GM18520 (cell line): Measurements from ENCODE around the gene APBA2.
"Not testable (repeated sequence)": the region's sequence is repeated elsewhere in the genome, so short reads cannot be mapped to it uniquely, and the experiment has no call there.

Experiments
- ATAC-seq: cut with Tn5 transposase; IDR thresholded peaks from one replicate; pipeline ENCODE4 v1.9.1; 2021; ENCODE audit not compliant: unreplicated experiment

Gene APBA2

DNA sequence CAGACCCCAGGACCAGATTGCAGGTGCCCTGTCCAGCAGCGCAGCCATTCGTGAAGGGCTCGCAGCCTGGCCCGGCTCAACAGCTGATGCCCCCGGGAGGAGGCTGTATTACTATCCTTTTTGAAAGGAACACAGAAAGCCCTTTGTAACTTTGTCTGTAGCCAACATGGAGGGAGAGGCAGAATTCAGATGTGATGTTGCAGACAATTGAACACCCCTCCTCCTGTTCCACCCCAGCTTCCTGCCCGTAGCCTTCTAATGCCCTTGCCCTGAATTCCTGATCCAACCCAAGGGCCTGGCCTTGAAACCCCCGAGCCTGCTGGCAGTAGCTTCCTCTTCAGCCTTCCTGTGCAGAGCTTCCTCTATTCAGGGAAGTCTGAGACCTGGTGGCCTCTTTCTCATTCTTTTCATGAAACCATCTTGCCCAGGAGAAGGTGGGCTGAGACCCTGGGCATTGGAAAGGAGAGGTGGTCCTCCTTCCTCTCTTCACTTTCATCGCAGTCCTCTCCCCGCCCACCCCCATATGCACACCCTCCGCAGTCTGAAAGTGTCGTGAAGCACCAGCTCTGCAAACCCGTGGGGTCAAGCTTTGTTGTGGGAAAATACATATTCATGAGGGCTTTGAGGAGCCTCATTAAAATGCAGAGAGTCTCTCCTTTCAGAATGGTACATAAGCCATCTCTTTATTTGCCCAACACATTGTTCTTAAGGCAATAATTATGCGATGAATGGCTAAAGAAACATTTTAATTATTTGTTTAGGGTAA is 109.2 kb downstream of the APBA2 start:
- ATAC-seq, result no peak

DNA sequence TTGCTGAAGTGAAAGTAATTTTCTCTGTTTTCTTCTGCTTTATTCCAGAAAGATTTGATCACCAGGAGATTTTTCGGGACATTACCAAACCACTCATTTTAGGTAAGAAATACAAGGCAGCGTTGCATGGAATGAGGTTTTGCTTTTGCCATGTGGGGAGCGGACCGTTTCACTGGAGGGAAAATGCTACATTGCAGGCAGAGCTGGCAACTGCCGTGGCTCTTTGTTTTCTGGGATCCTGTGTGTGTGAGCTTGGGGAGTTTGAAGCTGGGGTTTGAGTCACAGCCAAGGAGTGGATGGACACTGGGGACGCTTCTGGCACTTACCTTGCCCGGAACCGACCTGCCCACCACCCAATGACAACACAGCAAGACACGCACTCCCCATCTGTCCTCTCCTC is 109.9 kb downstream of the APBA2 start:
- ATAC-seq, result no peak

GRCh38 chr15:28996289-28996688 is 110.5 kb downstream of the APBA2 start:
- no peak for ATAC-seq

GRCh38 chr15:28996953-28997352 is 111.2 kb downstream of the APBA2 start:
- no peak for ATAC-seq

DNA sequence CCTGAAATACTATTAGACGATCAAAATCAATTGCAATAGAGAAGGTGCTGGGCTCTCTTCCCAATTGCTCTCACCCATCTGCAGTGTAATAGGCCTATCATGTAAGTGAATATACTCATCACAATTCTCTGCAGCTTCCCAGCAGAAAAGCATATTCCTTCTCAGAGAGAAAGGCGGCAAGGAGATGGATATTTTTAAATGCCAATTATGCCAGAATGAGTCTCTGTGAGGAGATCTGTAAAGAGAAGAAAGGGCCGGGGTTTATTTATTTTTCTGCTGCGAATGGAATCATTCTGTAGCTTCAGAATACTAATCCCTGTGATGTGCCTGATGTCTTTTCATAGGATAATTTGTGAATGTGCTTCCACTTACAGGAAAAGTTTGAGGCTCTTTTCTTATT is 112.0 kb downstream of the APBA2 start:
- no peak for ATAC-seq

GRCh38 chr15:28998511-28998910 is 112.7 kb downstream of the APBA2 start:
- no peak for ATAC-seq

DNA sequence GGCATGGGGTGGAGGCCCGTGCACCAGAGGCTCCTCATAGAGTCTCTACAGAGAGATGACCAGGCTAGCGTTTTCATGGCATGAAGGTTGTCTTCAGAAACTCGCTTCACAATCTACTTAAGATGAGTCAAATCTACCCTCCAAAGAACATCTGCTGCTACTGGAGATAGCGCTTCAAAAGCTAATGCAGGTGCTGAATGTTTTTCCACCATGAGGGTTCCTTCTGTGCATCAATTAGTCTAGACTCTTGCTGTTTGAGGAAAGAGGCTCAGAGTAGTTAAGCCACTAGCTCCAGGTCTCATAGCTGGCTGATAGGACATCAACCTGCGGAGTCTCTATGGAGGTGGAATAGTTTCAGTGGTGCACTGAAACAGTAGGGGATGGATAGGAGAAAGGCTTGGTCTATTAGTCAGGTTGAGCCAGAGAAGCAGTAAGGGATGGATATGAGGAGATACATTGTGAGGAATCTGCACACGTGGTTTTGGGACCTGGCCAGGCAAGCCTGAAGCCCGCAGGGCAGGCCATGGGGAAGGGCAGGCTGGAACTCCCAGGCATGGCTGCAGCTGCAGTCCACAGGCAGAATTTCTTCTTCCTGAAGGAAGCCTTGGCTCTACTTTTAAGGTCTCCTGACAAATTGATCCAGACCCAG is 117.5 kb downstream of the APBA2 start:
- no peak for ATAC-seq

- no peak for ATAC-seq
These were observed 118.1 kb downstream of the APBA2 start for GRCh38 chr15:29003840-29004233.

GRCh38 chr15:29005931-29006330 is 120.2 kb downstream of the APBA2 start:
- ATAC-seq, result no peak

GRCh38 chr15:29008846-29009245 is 123.1 kb downstream of the APBA2 start:
- ATAC-seq, result no peak

- ATAC-seq, result no peak
These were observed 126.3 kb downstream of the APBA2 start for GRCh38 chr15:29012097-29012496.

DNA sequence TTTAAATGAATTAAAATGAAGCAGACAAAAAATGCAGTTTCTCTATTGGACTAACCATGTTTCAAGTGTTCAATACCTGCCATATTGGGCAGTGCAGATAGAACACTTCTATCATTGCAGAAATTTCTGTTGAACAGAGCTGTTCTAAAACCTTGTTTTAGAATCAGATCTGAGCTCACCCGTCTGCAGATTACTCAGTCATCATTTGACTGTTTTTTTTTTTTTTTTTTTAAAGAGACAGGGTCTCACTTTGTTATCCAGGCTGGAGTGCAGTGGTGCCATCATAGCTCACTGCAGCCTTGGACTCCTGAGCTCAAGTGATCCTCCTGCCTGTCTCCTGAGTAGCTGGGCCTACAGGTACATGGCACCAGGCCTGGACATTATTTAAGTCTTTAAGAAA is 128.7 kb downstream of the APBA2 start:
- ATAC-seq, result no peak

GRCh38 chr15:29016518-29016917 is 130.7 kb downstream of the APBA2 start:
- ATAC-seq, result no peak

- ATAC-seq, result no peak
These were observed 132.5 kb downstream of the APBA2 start for GRCh38 chr15:29018120-29018805.

- no peak for ATAC-seq
These were observed 133.5 kb downstream of the APBA2 start for GRCh38 chr15:29018995-29019976.

- no peak for ATAC-seq
These were observed 136.1 kb downstream of the APBA2 start for GRCh38 chr15:29021857-29022256.

DNA sequence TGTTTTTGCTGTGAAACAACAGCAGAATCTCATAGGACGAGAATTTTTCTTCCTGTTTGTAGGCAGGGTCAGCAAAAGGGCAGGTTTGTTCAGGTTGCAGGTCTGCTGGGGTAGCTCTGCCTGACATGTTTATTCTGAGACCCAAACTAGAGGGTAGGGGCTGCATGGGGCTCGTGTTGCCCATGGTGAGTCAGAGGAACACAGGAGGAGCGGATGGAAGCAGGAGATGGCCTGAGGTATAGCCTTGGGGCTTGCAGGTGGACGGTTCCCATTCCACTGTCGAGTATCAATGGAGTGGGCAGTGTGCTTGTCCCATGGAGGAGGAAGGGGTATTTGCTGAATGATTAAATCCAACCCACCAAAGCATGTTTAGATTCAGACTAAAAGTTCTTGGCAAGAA is 138.9 kb downstream of the APBA2 start:
- no peak for ATAC-seq

- not testable (repeated sequence) for ATAC-seq
These were observed 139.6 kb downstream of the APBA2 start for GRCh38 chr15:29025411-29025810.

DNA sequence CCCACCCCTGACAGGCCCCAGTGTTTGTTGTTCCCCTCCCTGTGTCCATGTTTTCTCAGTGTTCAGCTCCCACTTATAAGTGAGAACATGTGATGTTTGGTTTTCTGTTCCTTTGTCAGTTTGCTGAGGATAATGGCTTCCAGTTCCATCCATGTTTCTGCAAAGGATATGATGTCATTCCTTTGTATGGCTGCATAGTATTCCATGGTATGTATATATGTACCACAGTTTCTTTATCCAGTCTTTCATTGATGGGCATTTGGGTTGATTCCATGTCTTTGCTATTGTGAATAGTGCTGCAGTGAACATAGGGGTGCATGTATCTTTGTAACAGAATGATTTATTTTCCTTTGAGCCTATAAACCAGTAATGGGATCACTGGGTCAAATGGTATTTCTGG is 142.4 kb downstream of the APBA2 start:
- ATAC-seq, result not testable (repeated sequence)

GRCh38 chr15:29029651-29030195 is 143.9 kb downstream of the APBA2 start:
- no peak for ATAC-seq
